SK-N-SH treated with all-trans-retinoic acid at 6 μM for 48 hours (cell line): ENCODE results near the gene SLC5A5.

ENCODE experiments used
- ARNTL ChIP-seq: fragments of 450-650 bp; formaldehyde crosslinking; IDR thresholded peaks from 2 replicates; pipeline ENCODE4 v1.5.0; 2020; ENCODE audit warnings: low read depth, mild to moderate bottlenecking, moderate library complexity, borderline replicate concordance
- CREB5 ChIP-seq: fragments of 250-450 bp; sonication (Bioruptor Pico); IDR thresholded peaks from 2 replicates; pipeline ENCODE4 v1.5.1; 2020; ENCODE audit warnings: low read depth, mild to moderate bottlenecking, moderate library complexity
- ESRRG ChIP-seq: fragments of 250-450 bp; sonication (Bioruptor Pico); IDR thresholded peaks from 2 replicates; pipeline ENCODE4 v1.6.1; 2021; ENCODE audit warnings: mild to moderate bottlenecking
- GLIS3 ChIP-seq: fragments of 250-450 bp; sonication (Bioruptor Pico); IDR thresholded peaks from 2 replicates; pipeline ENCODE4 v1.5.0; 2020; ENCODE audit warnings: mild to moderate bottlenecking, moderate library complexity
- ISL1 ChIP-seq: fragments of 250-450 bp; sonication (Bioruptor Pico); IDR thresholded peaks from 2 replicates; pipeline ENCODE4 v2.1.2; 2022; ENCODE audit warnings: mild to moderate bottlenecking, moderate library complexity
- RARB ChIP-seq: fragments of 250-450 bp; sonication (Bioruptor Pico); IDR thresholded peaks from 2 replicates; pipeline ENCODE4 v1.8.0; 2021; ENCODE audit warnings: mild to moderate bottlenecking, moderate library complexity
- ZFP30 ChIP-seq: fragments of 450-650 bp; formaldehyde crosslinking; IDR thresholded peaks from 2 replicates; pipeline ENCODE4 v1.5.0; 2022; ENCODE audit warnings: mild to moderate bottlenecking, moderate library complexity
- ZNF565 ChIP-seq: fragments of 450-650 bp; formaldehyde crosslinking; conservative IDR thresholded peaks from 2 replicates; pipeline ENCODE4 v1.5.0; 2020; ENCODE audit warnings: low read depth, mild to moderate bottlenecking, moderate library complexity
- ZNF8 ChIP-seq: fragments of 450-650 bp; formaldehyde crosslinking; IDR thresholded peaks from 2 replicates; pipeline ENCODE4 v1.5.0; 2020; ENCODE audit warnings: mild to moderate bottlenecking, moderate library complexity
- TF ChIP-seq, protein P1 (sequence below): fragments of 250-450 bp; sonication (Bioruptor Pico); IDR thresholded peaks from 2 replicates; pipeline ENCODE4 v1.8.0; 2020; ENCODE audit warnings: mild to moderate bottlenecking, moderate library complexity, borderline replicate concordance

DNA sequence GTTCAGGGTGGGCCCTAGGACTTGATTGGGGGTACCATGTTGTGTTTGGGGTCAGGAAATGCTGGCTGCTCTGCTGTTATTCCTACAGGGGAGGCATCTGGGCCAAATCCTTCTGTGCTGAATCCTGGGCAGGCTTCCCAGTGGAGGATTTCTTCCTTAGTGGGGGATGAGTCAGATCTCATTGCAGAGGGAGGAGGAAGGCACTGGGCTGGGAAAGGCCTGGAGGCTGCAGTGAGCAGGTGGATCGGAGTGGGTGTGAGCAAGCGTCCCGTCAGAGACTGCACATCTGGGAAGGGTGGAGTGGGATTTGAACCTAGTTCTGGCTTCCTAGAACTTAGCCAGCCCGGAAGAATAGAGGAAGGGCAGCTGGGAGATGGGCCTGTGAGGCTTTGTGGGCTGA is 72.6 kb downstream of the SLC5A5 start:
- no peak for TF ChIP-seq ZFP30 (CRISPR knock-in tag)
- TF ChIP-seq ESRRG (CRISPR knock-in tag), result no peak
- no peak for TF ChIP-seq CREB5 (CRISPR knock-in tag)
- no peak for TF ChIP-seq ISL1
- TF ChIP-seq ZNF8 (CRISPR knock-in tag), result no peak
- TF ChIP-seq, protein P1, sequence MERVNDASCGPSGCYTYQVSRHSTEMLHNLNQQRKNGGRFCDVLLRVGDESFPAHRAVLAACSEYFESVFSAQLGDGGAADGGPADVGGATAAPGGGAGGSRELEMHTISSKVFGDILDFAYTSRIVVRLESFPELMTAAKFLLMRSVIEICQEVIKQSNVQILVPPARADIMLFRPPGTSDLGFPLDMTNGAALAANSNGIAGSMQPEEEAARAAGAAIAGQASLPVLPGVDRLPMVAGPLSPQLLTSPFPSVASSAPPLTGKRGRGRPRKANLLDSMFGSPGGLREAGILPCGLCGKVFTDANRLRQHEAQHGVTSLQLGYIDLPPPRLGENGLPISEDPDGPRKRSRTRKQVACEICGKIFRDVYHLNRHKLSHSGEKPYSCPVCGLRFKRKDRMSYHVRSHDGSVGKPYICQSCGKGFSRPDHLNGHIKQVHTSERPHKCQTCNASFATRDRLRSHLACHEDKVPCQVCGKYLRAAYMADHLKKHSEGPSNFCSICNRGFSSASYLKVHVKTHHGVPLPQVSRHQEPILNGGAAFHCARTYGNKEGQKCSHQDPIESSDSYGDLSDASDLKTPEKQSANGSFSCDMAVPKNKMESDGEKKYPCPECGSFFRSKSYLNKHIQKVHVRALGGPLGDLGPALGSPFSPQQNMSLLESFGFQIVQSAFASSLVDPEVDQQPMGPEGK (CRISPR knock-in tag), result no peak
- no peak for TF ChIP-seq ARNTL (CRISPR knock-in tag)
- TF ChIP-seq GLIS3, result no peak
- no peak for TF ChIP-seq RARB (CRISPR knock-in tag)
- no peak for TF ChIP-seq ZNF565 (CRISPR knock-in tag)
